Neural crest cell (in vitro differentiated cells): ENCODE results near the gene ACSM4. TPM values are rescaled to one million over a fixed set of nuclear protein-coding genes. Genes with fewer than 3 reads are reported as not detected.
"Not testable (repeated sequence)": the region's sequence is repeated elsewhere in the genome, so short reads cannot be mapped to it uniquely, and the experiment has no call there.

Experiments
- DNase-seq: peaks from one replicate; pipeline ENCODE4 v3.0.0; 2021; ENCODE audit warnings: low read depth, mixed read lengths, low spot score
- H3K27ac Mint-ChIP-seq: one replicate; pipeline ENCODE4 v1.8.0; 2021; ENCODE audit warnings: mild to moderate bottlenecking, mixed read lengths; ENCODE audit not compliant: unreplicated experiment
- H3K27me3 Mint-ChIP-seq: 2 replicates; pipeline ENCODE4 v1.8.0; 2021; ENCODE audit warnings: low read depth, mild to moderate bottlenecking, mixed read lengths
- H3K36me3 Mint-ChIP-seq: 2 replicates; pipeline ENCODE4 v1.8.0; 2021; ENCODE audit warnings: low read depth, mild to moderate bottlenecking, mixed read lengths
- H3K4me1 Mint-ChIP-seq: 2 replicates; pipeline ENCODE4 v1.8.0; 2021; ENCODE audit warnings: mixed read lengths
- H3K4me3 Mint-ChIP-seq: one replicate; pipeline ENCODE4 v1.8.0; 2021; ENCODE audit warnings: mild to moderate bottlenecking, mixed read lengths
- H3K9me3 Mint-ChIP-seq: 2 replicates; pipeline ENCODE4 v1.8.0; 2021; ENCODE audit warnings: mixed read lengths
- total RNA-seq: library from RNA; stranded (reverse); gene quantifications from 2 replicates; pipeline ENCODE4 v1.2.1, GENCODE V29; 2021
- TF ChIP-seq, protein P1 (sequence below): fragments of 200-600 bp; sonication (generic); conservative IDR thresholded peaks from 2 replicates; pipeline ENCODE4 v1.5.0; 2021; ENCODE audit warnings: antibody characterized with exemption, mild to moderate bottlenecking

The ACSM4 gene
- total RNA-seq, 1 donor from 2014 or later, result not detected

DNA sequence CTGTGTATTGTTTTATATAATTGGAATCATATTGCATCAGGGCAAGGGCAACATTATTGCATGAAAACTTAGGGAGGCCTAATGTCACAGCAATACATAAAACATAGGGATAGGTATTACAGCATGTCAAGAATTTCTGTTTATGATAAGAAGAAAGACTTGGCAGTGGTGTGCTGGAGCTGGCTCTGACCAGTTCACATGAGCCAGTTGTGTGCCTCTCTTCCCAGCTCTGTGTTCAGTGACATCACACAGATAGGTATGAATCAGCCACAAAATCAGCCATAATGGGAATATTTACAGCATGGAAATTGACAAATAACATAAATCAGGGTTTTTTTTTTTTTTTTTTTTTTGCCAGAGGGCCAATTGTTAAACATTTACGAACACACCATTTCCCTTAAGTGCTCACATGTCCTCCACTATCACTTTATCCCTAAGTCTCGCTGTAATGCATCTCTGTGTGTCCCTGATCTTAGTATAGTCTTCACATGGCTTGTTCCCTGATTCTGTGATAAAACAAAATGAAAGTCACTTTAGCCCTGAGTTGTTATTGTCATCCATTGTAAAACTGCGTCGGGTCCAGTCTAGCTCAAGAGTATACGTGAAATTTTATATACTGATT, 31.9 kb upstream of the ACSM4 start:
- Mint-ChIP-seq H3K27ac (no peak overlapping the region), H3K27me3 (peaks cover 23% of the 10 kb centered on the region), H3K4me3 (no peak overlapping the region), H3K4me1 (no peaks in the 10 kb centered on the region), H3K9me3 (peaks cover 5% of the 10 kb centered on the region), H3K36me3 (no peaks in the 10 kb centered on the region)
- DNase-seq, result no peak
- TF ChIP-seq, protein P1, sequence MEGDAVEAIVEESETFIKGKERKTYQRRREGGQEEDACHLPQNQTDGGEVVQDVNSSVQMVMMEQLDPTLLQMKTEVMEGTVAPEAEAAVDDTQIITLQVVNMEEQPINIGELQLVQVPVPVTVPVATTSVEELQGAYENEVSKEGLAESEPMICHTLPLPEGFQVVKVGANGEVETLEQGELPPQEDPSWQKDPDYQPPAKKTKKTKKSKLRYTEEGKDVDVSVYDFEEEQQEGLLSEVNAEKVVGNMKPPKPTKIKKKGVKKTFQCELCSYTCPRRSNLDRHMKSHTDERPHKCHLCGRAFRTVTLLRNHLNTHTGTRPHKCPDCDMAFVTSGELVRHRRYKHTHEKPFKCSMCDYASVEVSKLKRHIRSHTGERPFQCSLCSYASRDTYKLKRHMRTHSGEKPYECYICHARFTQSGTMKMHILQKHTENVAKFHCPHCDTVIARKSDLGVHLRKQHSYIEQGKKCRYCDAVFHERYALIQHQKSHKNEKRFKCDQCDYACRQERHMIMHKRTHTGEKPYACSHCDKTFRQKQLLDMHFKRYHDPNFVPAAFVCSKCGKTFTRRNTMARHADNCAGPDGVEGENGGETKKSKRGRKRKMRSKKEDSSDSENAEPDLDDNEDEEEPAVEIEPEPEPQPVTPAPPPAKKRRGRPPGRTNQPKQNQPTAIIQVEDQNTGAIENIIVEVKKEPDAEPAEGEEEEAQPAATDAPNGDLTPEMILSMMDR, result no peak

GRCh38 chr12:7275482-7275881, 28.4 kb upstream of the ACSM4 start:
- peaks cover 11% of the 10 kb centered on the region for H3K9me3 Mint-ChIP-seq

DNA sequence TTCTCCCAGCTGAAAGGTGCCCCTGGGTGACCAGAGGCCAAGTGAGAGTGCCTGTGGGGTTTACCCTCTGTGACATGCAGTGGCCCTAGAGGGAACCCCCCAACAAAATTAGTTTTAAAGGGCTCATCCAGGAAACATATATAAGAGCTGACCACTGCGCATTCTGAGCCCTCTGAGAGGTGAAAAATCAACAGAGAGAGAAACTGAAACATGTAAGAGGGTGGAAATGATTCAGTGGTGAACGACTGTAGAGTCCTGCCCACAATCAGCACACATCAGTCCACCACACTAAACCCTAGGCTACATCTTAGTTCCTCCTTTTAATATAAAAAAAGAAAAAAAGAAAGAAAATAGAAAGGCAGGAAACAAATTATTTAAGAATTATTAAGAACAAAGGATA, 21.0 kb upstream of the ACSM4 start:
- H3K27ac Mint-ChIP-seq, result no peak overlapping the region
- H3K36me3 Mint-ChIP-seq, result peaks cover 13% of the 10 kb centered on the region
- peaks cover 5% of the 10 kb centered on the region for H3K27me3 Mint-ChIP-seq
- TF ChIP-seq, protein P1, result no peak
- H3K4me3 Mint-ChIP-seq, result peak overlapping the region; percentile 38
- peaks cover 26% of the 10 kb centered on the region for H3K9me3 Mint-ChIP-seq
- H3K4me1 Mint-ChIP-seq, result peaks cover 14% of the 10 kb centered on the region
- DNase-seq, result no peak

More at GRCh38 chr12:7275482-7275881, 28.4 kb upstream of the ACSM4 start:
- H3K4me3 Mint-ChIP-seq, DNase-seq, H3K36me3 Mint-ChIP-seq, H3K4me1 Mint-ChIP-seq: not testable (repeated sequence)
- Mint-ChIP-seq H3K27ac (peak overlapping the region; percentile 64), H3K27me3 (peaks cover 23% of the 10 kb centered on the region)

DNA sequence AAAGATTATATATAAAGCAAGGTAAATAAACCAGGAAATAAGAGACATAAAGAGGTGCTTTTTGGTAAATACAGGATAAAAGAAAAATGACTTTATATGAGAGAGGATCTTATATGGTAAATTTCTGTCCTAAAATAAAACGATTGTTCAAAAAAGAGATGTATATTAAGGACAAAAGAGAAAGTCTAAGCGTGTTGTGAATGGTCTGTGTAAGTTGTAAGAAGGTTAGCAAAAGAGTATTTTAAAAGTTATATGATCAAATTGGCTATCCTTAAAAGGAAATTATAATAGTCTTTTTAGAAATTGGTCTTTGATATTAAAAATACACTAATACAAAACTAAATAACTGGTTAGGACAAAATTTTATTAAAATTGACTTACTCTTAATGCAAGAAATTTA, 14.1 kb upstream of the ACSM4 start:
- no peak overlapping the region for H3K27ac Mint-ChIP-seq
- peaks cover 15% of the 10 kb centered on the region for H3K36me3 Mint-ChIP-seq
- peaks cover 34% of the 10 kb centered on the region for H3K9me3 Mint-ChIP-seq
- DNase-seq, result no peak
- TF ChIP-seq, protein P1, result no peak
- H3K4me1 Mint-ChIP-seq, result no peaks in the 10 kb centered on the region
- no peak overlapping the region for H3K4me3 Mint-ChIP-seq
- peaks cover 8% of the 10 kb centered on the region for H3K27me3 Mint-ChIP-seq

GRCh38 chr12:7290588-7290987, 13.3 kb upstream of the ACSM4 start:
- H3K9me3 Mint-ChIP-seq, result peaks cover 28% of the 10 kb centered on the region

DNA sequence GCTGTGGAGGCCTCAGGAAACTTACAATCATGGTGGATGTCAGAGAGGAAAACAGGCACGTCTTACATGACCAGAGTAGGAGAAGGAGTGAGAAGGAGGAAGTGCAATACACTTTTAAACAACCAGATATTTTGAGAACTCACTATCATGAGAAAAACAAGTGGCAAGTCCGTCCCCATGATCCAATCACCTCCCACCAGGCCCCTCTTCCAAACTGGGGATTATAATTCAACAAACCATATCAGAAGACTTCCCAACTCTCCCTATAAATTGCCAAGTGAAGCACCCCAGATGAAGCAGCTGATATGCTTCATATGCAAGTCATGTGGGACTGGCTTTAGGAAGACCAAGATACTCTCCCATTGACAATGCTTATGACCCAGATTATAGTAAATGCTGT, 11.6 kb upstream of the ACSM4 start:
- peaks cover 7% of the 10 kb centered on the region for H3K36me3 Mint-ChIP-seq
- DNase-seq, result no peak
- no peak overlapping the region for H3K4me3 Mint-ChIP-seq
- H3K4me1 Mint-ChIP-seq, result no peaks in the 10 kb centered on the region
- H3K27ac Mint-ChIP-seq, result no peak overlapping the region
- TF ChIP-seq, protein P1, result no peak
- H3K27me3 Mint-ChIP-seq, result peaks cover 8% of the 10 kb centered on the region
- peaks cover 17% of the 10 kb centered on the region for H3K9me3 Mint-ChIP-seq

More at GRCh38 chr12:7290588-7290987, 13.3 kb upstream of the ACSM4 start:
- H3K27me3 Mint-ChIP-seq, H3K4me1 Mint-ChIP-seq, H3K4me3 Mint-ChIP-seq, DNase-seq, H3K27ac Mint-ChIP-seq: not testable (repeated sequence)
- peaks cover 11% of the 10 kb centered on the region for H3K36me3 Mint-ChIP-seq
